ENCODE measurements around the gene CASP10.

The CASP10 gene

GRCh38 chr2:201219328-201220096 lies 36.6 kb downstream of the CASP10 start:
- Mint-ChIP-seq H3K9me3 (no peaks in the 10 kb centered on the region), H3K4me1 (ENCODE audit: low read depth) (peaks cover 24% of the 10 kb centered on the region), H3K27me3 (ENCODE audit: low read depth) (no peaks in the 10 kb centered on the region), H3K27ac (no peak overlapping the region), H3K36me3 (ENCODE audit: low read depth) (peaks cover 45% of the 10 kb centered on the region), H3K4me3 (no peak overlapping the region)
- DNase-seq (ENCODE audit: low spot score) = no peak

- Mint-ChIP-seq H3K4me3 (no peak overlapping the region), H3K27ac (no peak overlapping the region), H3K4me1 (ENCODE audit: low read depth) (peaks cover 28% of the 10 kb centered on the region), H3K36me3 (ENCODE audit: low read depth) (peaks cover 47% of the 10 kb centered on the region), H3K9me3 (no peaks in the 10 kb centered on the region), H3K27me3 (ENCODE audit: low read depth) (no peaks in the 10 kb centered on the region)
- no peak for DNase-seq (ENCODE audit: low spot score)
Observed at GRCh38 chr2:201220102-201220570, 37.2 kb downstream of the CASP10 start.

GRCh38 chr2:201223089-201224073 lies 40.4 kb downstream of the CASP10 start:
- DNase-seq (ENCODE audit: low spot score) = no peak
- H3K4me1 Mint-ChIP-seq (ENCODE audit: low read depth) = peaks cover 28% of the 10 kb centered on the region
- H3K36me3 Mint-ChIP-seq (ENCODE audit: low read depth) = peaks cover 31% of the 10 kb centered on the region
- H3K4me3 Mint-ChIP-seq = peak overlapping the region; percentile 41
- H3K9me3 Mint-ChIP-seq = no peaks in the 10 kb centered on the region
- H3K27me3 Mint-ChIP-seq (ENCODE audit: low read depth) = no peaks in the 10 kb centered on the region
- peak overlapping the region; percentile 69 for H3K27ac Mint-ChIP-seq

- DNase-seq (ENCODE audit: low spot score) = no peak
- no peaks in the 10 kb centered on the region for H3K27me3 Mint-ChIP-seq (ENCODE audit: low read depth)
- peaks cover 44% of the 10 kb centered on the region for H3K4me1 Mint-ChIP-seq (ENCODE audit: low read depth)
Observed at GRCh38 chr2:201228271-201228911, 45.5 kb downstream of the CASP10 start.

GRCh38 chr2:201228912-201229290 lies 46.0 kb downstream of the CASP10 start:
- Mint-ChIP-seq H3K27ac (peak overlapping the region; percentile 85), H3K27me3 (ENCODE audit: low read depth) (no peaks in the 10 kb centered on the region), H3K4me3 (peak overlapping the region; percentile 70), H3K36me3 (ENCODE audit: low read depth) (peaks cover 9% of the 10 kb centered on the region), H3K9me3 (no peaks in the 10 kb centered on the region), H3K4me1 (ENCODE audit: low read depth) (peaks cover 41% of the 10 kb centered on the region)
- DNase-seq (ENCODE audit: low spot score) = no peak

More at GRCh38 chr2:201228271-201228911, 45.5 kb downstream of the CASP10 start:
- Mint-ChIP-seq H3K4me3 (peak overlapping the region; percentile 70), H3K36me3 (ENCODE audit: low read depth) (peaks cover 6% of the 10 kb centered on the region), H3K27ac (peak overlapping the region; percentile 85), H3K9me3 (no peaks in the 10 kb centered on the region)

GRCh38 chr2:201231781-201232466 lies 49.0 kb downstream of the CASP10 start:
- Mint-ChIP-seq H3K4me1 (ENCODE audit: low read depth) (peaks cover 49% of the 10 kb centered on the region), H3K27me3 (ENCODE audit: low read depth) (no peaks in the 10 kb centered on the region), H3K4me3 (peak overlapping the region; percentile 91), H3K27ac (peak overlapping the region; percentile 74), H3K9me3 (no peaks in the 10 kb centered on the region), H3K36me3 (ENCODE audit: low read depth) (peaks cover 27% of the 10 kb centered on the region)
- peak; percentile 88 for DNase-seq (ENCODE audit: low spot score)

- no peak for DNase-seq (ENCODE audit: low spot score)
- peaks cover 53% of the 10 kb centered on the region for H3K4me1 Mint-ChIP-seq (ENCODE audit: low read depth)
- no peaks in the 10 kb centered on the region for H3K9me3 Mint-ChIP-seq
- H3K27ac Mint-ChIP-seq = peak overlapping the region; percentile 74
- peaks cover 27% of the 10 kb centered on the region for H3K36me3 Mint-ChIP-seq (ENCODE audit: low read depth)
- H3K27me3 Mint-ChIP-seq (ENCODE audit: low read depth) = no peaks in the 10 kb centered on the region
- H3K4me3 Mint-ChIP-seq = peak overlapping the region; percentile 91
Observed at GRCh38 chr2:201232467-201232815, 49.5 kb downstream of the CASP10 start.

- peaks cover 55% of the 10 kb centered on the region for H3K4me1 Mint-ChIP-seq (ENCODE audit: low read depth)
- peak; percentile 88 for DNase-seq (ENCODE audit: low spot score)
Observed at GRCh38 chr2:201233192-201233811, 50.4 kb downstream of the CASP10 start.

GRCh38 chr2:201233812-201234662 lies 51.1 kb downstream of the CASP10 start:
- H3K4me1 Mint-ChIP-seq (ENCODE audit: low read depth) = peaks cover 48% of the 10 kb centered on the region
- no peaks in the 10 kb centered on the region for H3K27me3 Mint-ChIP-seq (ENCODE audit: low read depth)
- peak overlapping the region; percentile 91 for H3K4me3 Mint-ChIP-seq
- H3K9me3 Mint-ChIP-seq = no peaks in the 10 kb centered on the region
- peaks cover 33% of the 10 kb centered on the region for H3K36me3 Mint-ChIP-seq (ENCODE audit: low read depth)
- peak overlapping the region; percentile 96 for H3K27ac Mint-ChIP-seq
- DNase-seq (ENCODE audit: low spot score) = peak; percentile 34

More at GRCh38 chr2:201233192-201233811, 50.4 kb downstream of the CASP10 start:
- H3K9me3 Mint-ChIP-seq = no peaks in the 10 kb centered on the region
- H3K36me3 Mint-ChIP-seq (ENCODE audit: low read depth) = peaks cover 33% of the 10 kb centered on the region
- H3K27ac Mint-ChIP-seq = peak overlapping the region; percentile 96
- H3K4me3 Mint-ChIP-seq = peak overlapping the region; percentile 91
- H3K27me3 Mint-ChIP-seq (ENCODE audit: low read depth) = no peaks in the 10 kb centered on the region

- H3K27me3 Mint-ChIP-seq (ENCODE audit: low read depth) = no peaks in the 10 kb centered on the region
- peak overlapping the region; percentile 96 for H3K27ac Mint-ChIP-seq
- H3K4me3 Mint-ChIP-seq = peak overlapping the region; percentile 91
- H3K36me3 Mint-ChIP-seq (ENCODE audit: low read depth) = peaks cover 37% of the 10 kb centered on the region
- no peak for DNase-seq (ENCODE audit: low spot score)
- H3K4me1 Mint-ChIP-seq (ENCODE audit: low read depth) = peaks cover 50% of the 10 kb centered on the region
- no peaks in the 10 kb centered on the region for H3K9me3 Mint-ChIP-seq
Observed at GRCh38 chr2:201234663-201235135, 51.8 kb downstream of the CASP10 start.

- H3K27me3 Mint-ChIP-seq (ENCODE audit: low read depth) = no peaks in the 10 kb centered on the region
- peaks cover 50% of the 10 kb centered on the region for H3K4me1 Mint-ChIP-seq (ENCODE audit: low read depth)
- H3K36me3 Mint-ChIP-seq (ENCODE audit: low read depth) = peaks cover 52% of the 10 kb centered on the region
- peaks cover 5% of the 10 kb centered on the region for H3K9me3 Mint-ChIP-seq
- peak; percentile 46 for DNase-seq (ENCODE audit: low spot score)
- peak overlapping the region; percentile 91 for H3K4me3 Mint-ChIP-seq
- H3K27ac Mint-ChIP-seq = peak overlapping the region; percentile 73
Observed at GRCh38 chr2:201235860-201236811, 53.2 kb downstream of the CASP10 start.
